ENCODE results near the gene GNAI2. TPM values are rescaled to one million over a fixed set of nuclear protein-coding genes. Genes with fewer than 3 reads are reported as not detected.

The GNAI2 gene
- polyA plus RNA-seq, 3 donors = 914 to 1,492 (median 1,165) TPM

- H3K27me3 Mint-ChIP-seq (ENCODE audit: low read depth in 3 of 3) = peaks cover 8 to 26% (median 23%) of the 10 kb centered on the region in 3 donors
- no peaks in the 10 kb centered on the region for H4K20me1 ChIP-seq (ENCODE audit: insufficient read depth, low read length)
- H3K4me3 Mint-ChIP-seq = no peak overlapping the region
- no peak overlapping the region for H3K4me3 ChIP-seq (replicated peaks in 1 of 3; ENCODE audit: low read depth in 2 of 3, low read length in 3 of 3)
- no peak for TF ChIP-seq CTCF (IDR thresholded peaks at IDR 0.05)
- peaks cover 3% of the 10 kb centered on the region for H3K4me1 Mint-ChIP-seq
- H3K9me3 Mint-ChIP-seq = no peaks in the 10 kb centered on the region
- no peaks in the 10 kb centered on the region for H3K36me3 Mint-ChIP-seq
- no peak overlapping the region for H3K27ac Mint-ChIP-seq
- peaks cover 1 to 3% of the 10 kb centered on the region in 2 donors for H3K4me1 ChIP-seq (ENCODE audit: control insufficient read depth in 1 of 2, insufficient read depth in 2 of 2, low read length in 2 of 2)
- DNase-seq = no peak
- no peak overlapping the region for H2AFZ ChIP-seq (ENCODE audit: insufficient read depth, low read depth, low read length, poor library complexity, severe bottlenecking)
- H3K4me2 ChIP-seq (replicated peaks; ENCODE audit: extremely low read depth, low read length, poor library complexity, severe bottlenecking) = no peak overlapping the region
- WGBS (ENCODE audit: insufficient coverage) = 8% methylated on average over 2 of the region's 4 CpGs
- H3K9me3 ChIP-seq (replicated peaks in 1 of 2; ENCODE audit: control insufficient read depth in 1 of 2, insufficient read depth in 1 of 2, low read length in 2 of 2) = no peaks in the 10 kb centered on the region
- H3K79me2 ChIP-seq (ENCODE audit: insufficient read depth, low read length) = no peaks in the 10 kb centered on the region
- intact Hi-C loops (cut with micrococcal nuclease) = loop anchor here in 1 of 2 donors (5.0 to 10.0 kb wide), 2 partner anchors 99 to 1176 kb away; no protein-coding TSS in a partner anchor
- H3K9ac ChIP-seq (ENCODE audit: insufficient read depth, low read length, poor library complexity, severe bottlenecking) = no peak overlapping the region
- H3K27ac ChIP-seq (ENCODE audit: low read depth in 1 of 2, low read length in 2 of 2) = no peak overlapping the region
- peaks cover 0 to 8% of the 10 kb centered on the region in 2 donors for H3K27me3 ChIP-seq (ENCODE audit: control insufficient read depth in 2 of 2, insufficient read depth in 2 of 2, low read length in 2 of 2)
- H3K36me3 ChIP-seq (replicated peaks in 1 of 2; ENCODE audit: control insufficient read depth in 1 of 2, insufficient read depth in 2 of 2, low read length in 2 of 2) = no peaks in the 10 kb centered on the region
These were observed 15.0 kb upstream of the GNAI2 start for GRCh38 chr3:50221051-50221410.

GRCh38 chr3:50221411-50222168, 14.4 kb upstream of the GNAI2 start:
- H3K27me3 Mint-ChIP-seq (ENCODE audit: low read depth in 3 of 3) = peaks cover 14 to 30% (median 27%) of the 10 kb centered on the region in 3 donors
- Histone ChIP-seq H2AFZ (ENCODE audit: insufficient read depth, low read depth, low read length, poor library complexity, severe bottlenecking) (peak overlapping the region; percentile 8), H3K9ac (ENCODE audit: insufficient read depth, low read length, poor library complexity, severe bottlenecking) (no peak overlapping the region), H3K9me3 (replicated peaks in 1 of 2; ENCODE audit: control insufficient read depth in 1 of 2, insufficient read depth in 1 of 2, low read length in 2 of 2) (no peaks in the 10 kb centered on the region), H3K4me3 (replicated peaks in 1 of 3; ENCODE audit: low read depth in 2 of 3, low read length in 3 of 3) (no peak overlapping the region), H4K20me1 (ENCODE audit: insufficient read depth, low read length) (no peaks in the 10 kb centered on the region), H3K4me1 (ENCODE audit: control insufficient read depth in 1 of 2, insufficient read depth in 2 of 2, low read length in 2 of 2) (peaks cover 7 to 8% of the 10 kb centered on the region in 2 donors), H3K27me3 (ENCODE audit: control insufficient read depth in 2 of 2, insufficient read depth in 2 of 2, low read length in 2 of 2) (peaks cover 0 to 8% of the 10 kb centered on the region in 2 donors), H3K36me3 (replicated peaks in 1 of 2; ENCODE audit: control insufficient read depth in 1 of 2, insufficient read depth in 2 of 2, low read length in 2 of 2) (no peaks in the 10 kb centered on the region), H3K79me2 (ENCODE audit: insufficient read depth, low read length) (no peaks in the 10 kb centered on the region), H3K27ac (ENCODE audit: low read depth in 1 of 2, low read length in 2 of 2) (no peak overlapping the region), H3K4me2 (replicated peaks; ENCODE audit: extremely low read depth, low read length, poor library complexity, severe bottlenecking) (no peak overlapping the region)
- intact Hi-C loops (cut with micrococcal nuclease) = loop anchor here in 1 of 2 donors (5.0 to 10.0 kb wide), 2 partner anchors 99 to 1177 kb away; no protein-coding TSS in a partner anchor
- TF ChIP-seq CTCF (IDR thresholded peaks at IDR 0.05) = no peak
- peak in 1 of 3 donors; percentile 62 for DNase-seq
- H3K4me3 Mint-ChIP-seq = no peak overlapping the region
- H3K27ac Mint-ChIP-seq = no peak overlapping the region
- peaks cover 8% of the 10 kb centered on the region for H3K4me1 Mint-ChIP-seq
- WGBS (ENCODE audit: insufficient coverage) = 32% methylated on average over 11 of the region's 12 CpGs
- H3K9me3 Mint-ChIP-seq = peaks cover 0 to 2% (median 0%) of the 10 kb centered on the region in 7 donors
- H3K36me3 Mint-ChIP-seq = no peaks in the 10 kb centered on the region
